Regular cardiac myocyte (primary cell): ENCODE measurements around the gene SCGB1C2. TPM values are rescaled to one million over a fixed set of nuclear protein-coding genes. Genes with fewer than 3 reads are reported as not detected.

ENCODE experiments used
- total RNA-seq: library from RNA; depleted of rRNA; stranded (reverse); fragments of >200 nt; gene quantifications from 2 replicates; pipeline ENCODE4 v1.2.3, GENCODE V29; 2014

SCGB1C2 gene
- total RNA-seq = not detected in 2 replicates

GRCh38 chr17:137166-137807 lies at the start of gene SCGB1C2:
Gene SCGB1C2 (plus strand): TSS chr17:137569. CDS start chr17:137591, 22 bp downstream.

GRCh38 chr17:181245-182049 lies 44.1 kb downstream of the SCGB1C2 start, which contains the start of gene DOC2B:
Gene DOC2B (minus strand): TSS chr17:181650. CDS start chr17:181479, 171 bp downstream.

Other genes starting within 250 kb of the SCGB1C2 start
- 0.19 and 0.56 TPM in 2 replicates for gene DOC2B, start 44.1 kb downstream of the SCGB1C2 start, total RNA-seq
- gene RPH3AL, start 215.2 kb downstream of the SCGB1C2 start, total RNA-seq = 0.56 and 1.2 TPM in 2 replicates